ENCODE results near the gene COL16A1.

COL16A1 gene

GRCh38 chr1:31669786-31670592 lies 33.8 kb downstream of the COL16A1 start:
- no peak; the same call in 1 of the 2 replicates for TF ChIP-seq CTCF (IDR thresholded peaks at IDR 0.05; ENCODE audit: low read depth, low read length)
- no peak for DNase-seq (ENCODE audit: extremely low read depth, low read depth)

- DNase-seq (ENCODE audit: extremely low read depth, low read depth), result no peak
- no peak for TF ChIP-seq CTCF (IDR thresholded peaks at IDR 0.05; ENCODE audit: low read depth, low read length)
These were observed 34.4 kb downstream of the COL16A1 start for GRCh38 chr1:31669433-31669785.

- DNase-seq (ENCODE audit: extremely low read depth, low read depth), result no peak
- TF ChIP-seq CTCF (IDR thresholded peaks at IDR 0.05; ENCODE audit: low read depth, low read length), result no peak
These were observed 35.4 kb downstream of the COL16A1 start for GRCh38 chr1:31668303-31668883.

GRCh38 chr1:31667065-31667785 lies 36.6 kb downstream of the COL16A1 start:
- no peak for TF ChIP-seq CTCF (IDR thresholded peaks at IDR 0.05; ENCODE audit: low read depth, low read length)
- DNase-seq (ENCODE audit: extremely low read depth, low read depth), result no peak

GRCh38 chr1:31666263-31666963 lies 37.4 kb downstream of the COL16A1 start:
- peak; percentile 7 for DNase-seq (ENCODE audit: extremely low read depth, low read depth)
- no peak for TF ChIP-seq CTCF (IDR thresholded peaks at IDR 0.05; ENCODE audit: low read depth, low read length)

- DNase-seq (ENCODE audit: extremely low read depth, low read depth), result no peak
- no peak for TF ChIP-seq CTCF (IDR thresholded peaks at IDR 0.05; ENCODE audit: low read depth, low read length)
These were observed 38.5 kb downstream of the COL16A1 start for GRCh38 chr1:31665234-31665878.
